NCI-H460 (cell line): Measurements from ENCODE around the gene PSMD3. TPM values are rescaled to one million over a fixed set of nuclear protein-coding genes. Genes with fewer than 3 reads are reported as not detected.

Experiments used
- DNase-seq: peaks from one replicate; pipeline ENCODE4 v3.0.0-alpha.2; 2016; ENCODE audit warnings: low read depth; ENCODE audit errors: extremely low read depth
- small RNA-seq, 2 experiments: library from RNA; depleted of rRNA; stranded (forward); fragments of <200 nt; gene quantifications; one replicate each; pipeline ENCODE3, GENCODE V24; 2014
- total RNA-seq: library from RNA; depleted of rRNA; stranded (reverse); fragments of >200 nt; shearing (Covaris generic); gene quantifications from 2 replicates; pipeline ENCODE4 v1.2.3, GENCODE V29; 2014; rRNA removed

Gene PSMD3
- total RNA-seq, 1 experiment from 2014 or later = 139 TPM

GRCh38 chr17:40041196-40041595 is 60.6 kb downstream of the PSMD3 start:
- DNase-seq = no peak

Small RNA genes within 50 kb of the gene (small RNA-seq; reads per million reads assigned to genes)
- 484 to 564 reads per million in 2 experiments for gene SNORD124

Other genes with a start within 250 kb of the PSMD3 start
- gene GRB7, start 242.9 kb upstream of the PSMD3 start, total RNA-seq = 1.7 TPM in 2 replicates
- not detected in 2 replicates for gene IKZF3, start 116.5 kb upstream of the PSMD3 start, total RNA-seq
- gene ZPBP2, start 112.6 kb upstream of the PSMD3 start, total RNA-seq = not detected in 2 replicates
- 0.66 and 2.7 TPM in 2 replicates for gene GSDMB, start 62.2 kb upstream of the PSMD3 start, total RNA-seq
- 13.1 and 14.9 TPM in 2 replicates for gene ORMDL3, start 53.2 kb upstream of the PSMD3 start, total RNA-seq
- gene LRRC3C, start 53.1 kb upstream of the PSMD3 start, total RNA-seq = not detected in 2 replicates
- gene GSDMA, start 17.8 kb upstream of the PSMD3 start, total RNA-seq = not detected in 2 replicates
- 0.14 TPM in 1 of 2 replicates, not detected in the other for gene CSF3, start 34.6 kb downstream of the PSMD3 start, total RNA-seq
- 36.1 and 39.8 TPM in 2 replicates for gene MED24, start 73.6 kb downstream of the PSMD3 start, total RNA-seq
- 6.2 and 6.9 TPM in 2 replicates for gene THRA, start 82.2 kb downstream of the PSMD3 start, total RNA-seq
- gene NR1D1, start 119.8 kb downstream of the PSMD3 start, total RNA-seq = 4.2 and 4.7 TPM in 2 replicates
- gene MSL1, start 141.2 kb downstream of the PSMD3 start, total RNA-seq = 68.0 and 74.2 TPM in 2 replicates
- 56.8 and 59.6 TPM in 2 replicates for gene CASC3, start 159.7 kb downstream of the PSMD3 start, total RNA-seq
- gene RAPGEFL1, start 196.7 kb downstream of the PSMD3 start, total RNA-seq = 2.8 and 2.9 TPM in 2 replicates
- 12.7 and 14.2 TPM in 2 replicates for gene WIPF2, start 238.5 kb downstream of the PSMD3 start, total RNA-seq